ENCODE data around the gene SHC1. TPM values are rescaled to one million over a fixed set of nuclear protein-coding genes. Genes with fewer than 3 reads are reported as not detected.

SHC1 gene
- polyA plus RNA-seq, 3 donors = 26.7 to 70.6 (median 31.5) TPM

DNA sequence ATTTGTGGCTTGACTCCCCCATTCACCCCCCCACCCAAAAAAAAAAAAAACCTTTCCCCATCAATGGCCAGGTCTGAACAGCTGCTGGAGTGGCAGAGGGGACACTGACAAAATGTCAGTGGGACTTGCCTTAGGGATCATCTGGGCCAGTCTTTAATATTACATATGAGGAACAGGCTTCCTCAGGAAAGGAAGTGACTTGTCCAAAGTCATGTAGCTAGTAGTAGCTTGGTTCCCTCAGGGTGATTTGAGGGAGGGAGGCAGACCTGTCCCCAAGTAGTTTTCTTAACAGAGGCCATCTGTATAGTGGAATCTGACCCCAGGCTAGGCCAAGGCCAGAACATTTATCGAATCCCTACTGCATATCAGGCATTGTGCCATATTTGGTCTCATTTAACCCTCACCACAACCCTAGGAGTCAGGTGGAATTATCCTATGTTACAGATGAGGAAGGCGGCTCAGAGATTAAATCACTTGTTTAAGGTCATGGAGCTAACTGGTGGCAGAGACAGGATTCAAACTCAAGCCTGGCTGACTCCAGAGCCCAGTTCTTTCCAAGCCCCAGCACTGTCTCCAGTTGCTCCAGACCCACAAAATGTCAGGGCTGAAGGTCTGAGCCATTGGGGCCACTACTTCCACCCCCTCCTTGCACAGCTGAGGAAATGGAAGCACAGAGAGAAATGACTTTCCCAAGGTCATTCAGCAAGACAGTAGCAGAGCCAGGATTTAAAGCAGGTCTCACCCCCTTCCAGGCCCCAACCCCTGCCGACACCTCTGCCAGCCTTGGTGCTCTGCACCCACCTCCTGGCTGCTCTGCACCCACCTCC lies 42.4 kb upstream of the SHC1 start:
- Mint-ChIP-seq H3K4me1 (peaks cover 74% of the 10 kb centered on the region), H3K4me3 (peak overlapping the region; percentile 68 to 80), H3K27me3 (ENCODE audit: low read depth in 3 of 3) (peaks cover 0 to 2% (median 0%) of the 10 kb centered on the region in 3 donors), H3K36me3 (peaks cover 29 to 61% of the 10 kb centered on the region in 2 donors), H3K9me3 (no peaks in the 10 kb centered on the region), H3K27ac (peak overlapping the region; percentile 38 to 95 (median 92))
- Histone ChIP-seq H3K27me3 (ENCODE audit: control insufficient read depth in 2 of 2, insufficient read depth in 2 of 2, low read length in 2 of 2) (no peaks in the 10 kb centered on the region), H2AFZ (ENCODE audit: insufficient read depth, low read depth, low read length, poor library complexity, severe bottlenecking) (no peak overlapping the region), H3K4me1 (ENCODE audit: control insufficient read depth in 1 of 2, insufficient read depth in 2 of 2, low read length in 2 of 2) (peaks cover 85 to 100% of the 10 kb centered on the region in 2 donors), H3K4me2 (replicated peaks; ENCODE audit: extremely low read depth, low read length, poor library complexity, severe bottlenecking) (peak overlapping the region; percentile 100), H3K9me3 (replicated peaks in 1 of 2; ENCODE audit: control insufficient read depth in 1 of 2, insufficient read depth in 1 of 2, low read length in 2 of 2) (no peaks in the 10 kb centered on the region), H3K9ac (ENCODE audit: insufficient read depth, low read length, poor library complexity, severe bottlenecking) (peak overlapping the region; percentile 21), H3K79me2 (ENCODE audit: insufficient read depth, low read length) (peaks cover 97% of the 10 kb centered on the region), H3K4me3 (replicated peaks in 1 of 3; ENCODE audit: low read depth in 2 of 3, low read length in 3 of 3) (peak overlapping the region in 1 of 3 experiments; percentile 100), H3K36me3 (replicated peaks in 1 of 2; ENCODE audit: control insufficient read depth in 1 of 2, insufficient read depth in 2 of 2, low read length in 2 of 2) (peaks cover 35 to 43% of the 10 kb centered on the region in 2 donors), H4K20me1 (ENCODE audit: insufficient read depth, low read length) (peaks cover 94% of the 10 kb centered on the region), H3K27ac (ENCODE audit: low read depth in 1 of 2, low read length in 2 of 2) (peak overlapping the region; percentile 91 to 99)
- intact Hi-C loops (cut with micrococcal nuclease) = no loop called here
- no CpG with 5 or more reads among the region's 3 CpGs for WGBS (ENCODE audit: insufficient coverage)
- TF ChIP-seq, protein P1, sequence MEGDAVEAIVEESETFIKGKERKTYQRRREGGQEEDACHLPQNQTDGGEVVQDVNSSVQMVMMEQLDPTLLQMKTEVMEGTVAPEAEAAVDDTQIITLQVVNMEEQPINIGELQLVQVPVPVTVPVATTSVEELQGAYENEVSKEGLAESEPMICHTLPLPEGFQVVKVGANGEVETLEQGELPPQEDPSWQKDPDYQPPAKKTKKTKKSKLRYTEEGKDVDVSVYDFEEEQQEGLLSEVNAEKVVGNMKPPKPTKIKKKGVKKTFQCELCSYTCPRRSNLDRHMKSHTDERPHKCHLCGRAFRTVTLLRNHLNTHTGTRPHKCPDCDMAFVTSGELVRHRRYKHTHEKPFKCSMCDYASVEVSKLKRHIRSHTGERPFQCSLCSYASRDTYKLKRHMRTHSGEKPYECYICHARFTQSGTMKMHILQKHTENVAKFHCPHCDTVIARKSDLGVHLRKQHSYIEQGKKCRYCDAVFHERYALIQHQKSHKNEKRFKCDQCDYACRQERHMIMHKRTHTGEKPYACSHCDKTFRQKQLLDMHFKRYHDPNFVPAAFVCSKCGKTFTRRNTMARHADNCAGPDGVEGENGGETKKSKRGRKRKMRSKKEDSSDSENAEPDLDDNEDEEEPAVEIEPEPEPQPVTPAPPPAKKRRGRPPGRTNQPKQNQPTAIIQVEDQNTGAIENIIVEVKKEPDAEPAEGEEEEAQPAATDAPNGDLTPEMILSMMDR (IDR thresholded peaks at IDR 0.05) = no peak
- DNase-seq = peak in 2 of 3 donors; percentile 56 to 65

DNA sequence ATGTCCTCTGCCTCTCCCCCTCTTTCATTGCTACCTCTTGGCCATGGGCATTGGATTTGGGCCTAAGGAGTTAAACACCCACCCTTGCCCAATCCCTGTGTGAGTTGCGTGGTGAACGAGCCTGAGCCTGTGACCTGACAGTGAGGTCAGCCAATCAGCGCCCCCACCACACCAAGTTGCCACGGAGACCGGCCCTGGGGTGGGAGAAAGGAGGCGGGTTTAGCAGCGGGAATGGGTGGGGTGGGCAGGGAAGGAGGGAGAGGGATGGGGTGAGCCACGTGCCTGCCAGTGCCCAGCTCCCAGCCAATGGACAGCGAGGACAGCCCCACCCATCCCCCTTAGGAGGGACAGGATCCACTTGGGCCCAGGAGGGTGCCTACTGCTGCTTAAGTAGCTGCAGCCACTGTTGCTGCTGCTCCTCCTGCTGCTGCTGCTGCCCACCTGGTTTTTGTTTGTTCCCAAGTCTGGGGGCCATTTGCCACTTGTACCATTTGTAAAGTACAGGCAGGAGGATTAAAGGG lies 41.5 kb upstream of the SHC1 start:
- Mint-ChIP-seq H3K4me1 (peaks cover 75% of the 10 kb centered on the region), H3K27me3 (ENCODE audit: low read depth in 3 of 3) (peaks cover 0 to 2% (median 0%) of the 10 kb centered on the region in 3 donors), H3K9me3 (no peaks in the 10 kb centered on the region), H3K36me3 (peaks cover 29 to 58% of the 10 kb centered on the region in 2 donors), H3K27ac (peak overlapping the region; percentile 38 to 95 (median 92)), H3K4me3 (peak overlapping the region; percentile 68 to 81)
- Histone ChIP-seq H3K9me3 (replicated peaks in 1 of 2; ENCODE audit: control insufficient read depth in 1 of 2, insufficient read depth in 1 of 2, low read length in 2 of 2) (no peaks in the 10 kb centered on the region), H3K27ac (ENCODE audit: low read depth in 1 of 2, low read length in 2 of 2) (peak overlapping the region; percentile 91 to 99), H4K20me1 (ENCODE audit: insufficient read depth, low read length) (peaks cover 89% of the 10 kb centered on the region), H3K27me3 (ENCODE audit: control insufficient read depth in 2 of 2, insufficient read depth in 2 of 2, low read length in 2 of 2) (no peaks in the 10 kb centered on the region), H3K36me3 (replicated peaks in 1 of 2; ENCODE audit: control insufficient read depth in 1 of 2, insufficient read depth in 2 of 2, low read length in 2 of 2) (peaks cover 35 to 43% of the 10 kb centered on the region in 2 donors), H3K9ac (ENCODE audit: insufficient read depth, low read length, poor library complexity, severe bottlenecking) (no peak overlapping the region), H3K79me2 (ENCODE audit: insufficient read depth, low read length) (peaks cover 98% of the 10 kb centered on the region), H3K4me2 (replicated peaks; ENCODE audit: extremely low read depth, low read length, poor library complexity, severe bottlenecking) (peak overlapping the region; percentile 100), H3K4me1 (ENCODE audit: control insufficient read depth in 1 of 2, insufficient read depth in 2 of 2, low read length in 2 of 2) (peaks cover 85 to 100% of the 10 kb centered on the region in 2 donors), H2AFZ (ENCODE audit: insufficient read depth, low read depth, low read length, poor library complexity, severe bottlenecking) (no peak overlapping the region), H3K4me3 (replicated peaks in 1 of 3; ENCODE audit: low read depth in 2 of 3, low read length in 3 of 3) (peak overlapping the region in 2 of 3 experiments; percentile 93 to 100)
- DNase-seq = peak; percentile 47 to 66 (median 58)
- TF ChIP-seq, protein P1 (IDR thresholded peaks at IDR 0.05) = no peak
- intact Hi-C loops (cut with micrococcal nuclease) = no loop called here
- WGBS (ENCODE audit: insufficient coverage) = no CpG with 5 or more reads among the region's 9 CpGs

Data from CD14-positive monocyte (primary cell).